H4 (cell line): Measurements from ENCODE around the gene CFAP157. TPM values are rescaled to one million over a fixed set of nuclear protein-coding genes. Genes with fewer than 3 reads are reported as not detected.

ENCODE experiments used
- DNase-seq: peaks from one replicate; pipeline ENCODE4 v3.0.0-alpha.2; 2015; ENCODE audit warnings: low spot score
- total RNA-seq: library from RNA; depleted of rRNA; stranded (reverse); fragments of >200 nt; shearing (Covaris generic); gene quantifications from 2 replicates; pipeline ENCODE4 v1.2.3, GENCODE V29; 2014

Gene CFAP157
- total RNA-seq, 1 experiment from 2014 or later = not detected

- peak; percentile 94 for DNase-seq
Observed at GRCh38 chr9:127715470-127716337, 8.9 kb downstream of the CFAP157 start, which contains the start of the genes PTRH1 and TTC16. Gene PTRH1 (minus strand): TSS chr9:127715663. CDS start chr9:127715639, 24 bp downstream. Gene TTC16 (plus strand): TSS chr9:127716079. CDS start chr9:127716146, 67 bp downstream.

- no peak for DNase-seq
Observed at GRCh38 chr9:127716412-127716811, 9.6 kb downstream of the CFAP157 start.

- no peak for DNase-seq
Observed at GRCh38 chr9:127717766-127718165, 11.0 kb downstream of the CFAP157 start.

GRCh38 chr9:127720031-127720864 is 13.5 kb downstream of the CFAP157 start:
- DNase-seq = no peak

- DNase-seq = no peak
Observed at GRCh38 chr9:127720865-127721227, 14.1 kb downstream of the CFAP157 start.

- peak; percentile 71 for DNase-seq
Observed at GRCh38 chr9:127721391-127721821, 14.6 kb downstream of the CFAP157 start.

- no peak for DNase-seq
Observed at GRCh38 chr9:127722055-127722745, 15.4 kb downstream of the CFAP157 start.

- no peak for DNase-seq
Observed at GRCh38 chr9:127723013-127723412, 16.2 kb downstream of the CFAP157 start.

GRCh38 chr9:127723444-127723843 is 16.7 kb downstream of the CFAP157 start:
- DNase-seq = peak; percentile 77

- no peak for DNase-seq
Observed at GRCh38 chr9:127724012-127724411, 17.2 kb downstream of the CFAP157 start.

GRCh38 chr9:127726871-127727270 is 20.1 kb downstream of the CFAP157 start:
- DNase-seq = no peak

GRCh38 chr9:127728808-127729207 is 22.0 kb downstream of the CFAP157 start:
- DNase-seq = no peak

- no peak for DNase-seq
Observed at GRCh38 chr9:127729522-127730256, 22.9 kb downstream of the CFAP157 start.

- no peak for DNase-seq
Observed at GRCh38 chr9:127730262-127730661, 23.5 kb downstream of the CFAP157 start.

GRCh38 chr9:127730799-127731410 is 24.1 kb downstream of the CFAP157 start:
- no peak for DNase-seq

GRCh38 chr9:127731938-127732337 is 25.1 kb downstream of the CFAP157 start:
- no peak for DNase-seq

GRCh38 chr9:127732444-127732843 is 25.7 kb downstream of the CFAP157 start:
- DNase-seq = no peak

- no peak for DNase-seq
Observed at GRCh38 chr9:127733614-127734013, 26.8 kb downstream of the CFAP157 start.

GRCh38 chr9:127734247-127734746 is 27.5 kb downstream of the CFAP157 start:
- no peak for DNase-seq

GRCh38 chr9:127734747-127735529 is 28.1 kb downstream of the CFAP157 start, which contains the start of gene TOR2A:
Gene TOR2A (minus strand): TSS chr9:127735294. CDS start chr9:127735270, 24 bp downstream.
- peak; percentile 96 for DNase-seq
